Effector memory CD8-positive, alpha-beta T cell (primary cell): ENCODE results near the gene NXT1.

ENCODE experiments used
- ATAC-seq: fragments of 150-1000 bp; cut with Tn5 transposase; replicated peaks from 2 replicates; pipeline ENCODE4 v1.10.0; 2021; ENCODE audit warnings: mild to moderate bottlenecking, moderate library complexity
- DNase-seq, 3 experiments: peaks; one replicate each; pipeline ENCODE4 v3.0.0; 2021
- H3K27ac Mint-ChIP-seq, 2 donors: one replicate each; pipeline ENCODE4 v1.8.0; 2022; ENCODE audit warnings: mild to moderate bottlenecking in 2 of 2, mixed read lengths in 2 of 2, moderate library complexity in 2 of 2
- H3K27me3 Mint-ChIP-seq, 2 donors: one replicate each; pipeline ENCODE4 v1.8.0; 2022; ENCODE audit warnings: mixed read lengths in 2 of 2
- H3K36me3 Mint-ChIP-seq: one replicate; pipeline ENCODE4 v1.8.0; 2022; ENCODE audit warnings: mild to moderate bottlenecking, moderate library complexity, mixed read lengths; ENCODE audit not compliant: insufficient read depth
- H3K4me1 Mint-ChIP-seq, 2 donors: one replicate each; pipeline ENCODE4 v1.8.0; 2022; ENCODE audit warnings: low read depth in 2 of 2, mixed read lengths in 2 of 2
- H3K4me3 Mint-ChIP-seq, 2 donors: one replicate each; pipeline ENCODE4 v1.8.0; 2022; ENCODE audit warnings: mild to moderate bottlenecking in 2 of 2, mixed read lengths in 2 of 2, moderate library complexity in 2 of 2
- H3K9me3 Mint-ChIP-seq, 2 donors: one replicate each; pipeline ENCODE4 v1.8.0; 2022; ENCODE audit warnings: mixed read lengths in 2 of 2

NXT1 gene

GRCh38 chr20:23314699-23315098 lies 35.9 kb upstream of the NXT1 start:
- Mint-ChIP-seq H3K9me3 (no peaks in the 10 kb centered on the region), H3K27me3 (peaks cover 50 to 85% of the 10 kb centered on the region in 2 donors), H3K27ac (no peak overlapping the region), H3K36me3 (peaks cover 2% of the 10 kb centered on the region), H3K4me3 (no peak overlapping the region), H3K4me1 (no peaks in the 10 kb centered on the region)
- DNase-seq = no peak
- ATAC-seq = no peak

GRCh38 chr20:23315099-23315498 lies 35.5 kb upstream of the NXT1 start:
- no peak overlapping the region for H3K27ac Mint-ChIP-seq
- no peak overlapping the region for H3K4me3 Mint-ChIP-seq
- H3K4me1 Mint-ChIP-seq = no peaks in the 10 kb centered on the region
- H3K27me3 Mint-ChIP-seq = peaks cover 50 to 83% of the 10 kb centered on the region in 2 donors
- H3K36me3 Mint-ChIP-seq = peaks cover 2% of the 10 kb centered on the region
- no peak for DNase-seq
- no peaks in the 10 kb centered on the region for H3K9me3 Mint-ChIP-seq
- no peak for ATAC-seq

GRCh38 chr20:23316626-23317025 lies 34.0 kb upstream of the NXT1 start:
- Mint-ChIP-seq H3K27ac (no peak overlapping the region), H3K4me3 (no peak overlapping the region), H3K4me1 (no peaks in the 10 kb centered on the region), H3K27me3 (peaks cover 47 to 86% of the 10 kb centered on the region in 2 donors), H3K36me3 (peaks cover 2% of the 10 kb centered on the region), H3K9me3 (no peaks in the 10 kb centered on the region)
- DNase-seq = no peak
- ATAC-seq = no peak

GRCh38 chr20:23317081-23317480 lies 33.5 kb upstream of the NXT1 start:
- H3K36me3 Mint-ChIP-seq = peaks cover 2% of the 10 kb centered on the region
- H3K9me3 Mint-ChIP-seq = no peaks in the 10 kb centered on the region
- ATAC-seq (no peak), DNase-seq (no peak)
- H3K27me3 Mint-ChIP-seq = peaks cover 50 to 86% of the 10 kb centered on the region in 2 donors
- H3K4me1 Mint-ChIP-seq = no peaks in the 10 kb centered on the region
- no peak overlapping the region for H3K4me3 Mint-ChIP-seq
- H3K27ac Mint-ChIP-seq = no peak overlapping the region

GRCh38 chr20:23318347-23318746 lies 32.2 kb upstream of the NXT1 start:
- Mint-ChIP-seq H3K27ac (no peak overlapping the region), H3K27me3 (peaks cover 46 to 81% of the 10 kb centered on the region in 2 donors), H3K4me3 (no peak overlapping the region), H3K4me1 (no peaks in the 10 kb centered on the region), H3K9me3 (no peaks in the 10 kb centered on the region), H3K36me3 (peaks cover 2% of the 10 kb centered on the region)
- no peak for DNase-seq
- no peak for ATAC-seq

GRCh38 chr20:23320317-23320716 lies 30.3 kb upstream of the NXT1 start:
- H3K27me3 Mint-ChIP-seq = peaks cover 50 to 75% of the 10 kb centered on the region in 2 donors
- DNase-seq (no peak), ATAC-seq (no peak)
- no peak overlapping the region for H3K27ac Mint-ChIP-seq
- no peak overlapping the region for H3K4me3 Mint-ChIP-seq
- H3K4me1 Mint-ChIP-seq = no peaks in the 10 kb centered on the region
- peaks cover 2% of the 10 kb centered on the region for H3K36me3 Mint-ChIP-seq
- H3K9me3 Mint-ChIP-seq = no peaks in the 10 kb centered on the region

GRCh38 chr20:23325107-23325506 lies 25.5 kb upstream of the NXT1 start:
- DNase-seq (no peak), ATAC-seq (no peak)
- no peaks in the 10 kb centered on the region for H3K36me3 Mint-ChIP-seq
- no peak overlapping the region for H3K27ac Mint-ChIP-seq
- no peaks in the 10 kb centered on the region for H3K4me1 Mint-ChIP-seq
- H3K9me3 Mint-ChIP-seq = no peaks in the 10 kb centered on the region
- no peak overlapping the region for H3K4me3 Mint-ChIP-seq
- H3K27me3 Mint-ChIP-seq = peaks cover 23 to 38% of the 10 kb centered on the region in 2 donors

- DNase-seq (no peak), ATAC-seq (no peak)
- Mint-ChIP-seq H3K27me3 (peaks cover 12 to 31% of the 10 kb centered on the region in 2 donors), H3K27ac (no peak overlapping the region), H3K4me1 (no peaks in the 10 kb centered on the region), H3K36me3 (no peaks in the 10 kb centered on the region), H3K9me3 (no peaks in the 10 kb centered on the region), H3K4me3 (no peak overlapping the region)
Measured at GRCh38 chr20:23326774-23327173, 23.8 kb upstream of the NXT1 start.

GRCh38 chr20:23327617-23328333 lies 22.8 kb upstream of the NXT1 start:
- no peaks in the 10 kb centered on the region for H3K4me1 Mint-ChIP-seq
- peaks cover 7 to 24% of the 10 kb centered on the region in 2 donors for H3K27me3 Mint-ChIP-seq
- no peaks in the 10 kb centered on the region for H3K36me3 Mint-ChIP-seq
- H3K9me3 Mint-ChIP-seq = no peaks in the 10 kb centered on the region
- peak overlapping the region in 1 of 2 donors; percentile 11 for H3K27ac Mint-ChIP-seq
- no peak for DNase-seq
- no peak overlapping the region for H3K4me3 Mint-ChIP-seq
- ATAC-seq = no peak

GRCh38 chr20:23331450-23332350 lies 18.9 kb upstream of the NXT1 start:
- Mint-ChIP-seq H3K27ac (no peak overlapping the region), H3K9me3 (no peaks in the 10 kb centered on the region), H3K4me3 (no peak overlapping the region), H3K36me3 (no peaks in the 10 kb centered on the region), H3K4me1 (peaks cover 4 to 6% of the 10 kb centered on the region in 2 donors), H3K27me3 (peaks cover 0 to 9% of the 10 kb centered on the region in 2 donors)
- ATAC-seq (no peak), DNase-seq (no peak)

- DNase-seq (no peak), ATAC-seq (no peak)
- no peaks in the 10 kb centered on the region for H3K9me3 Mint-ChIP-seq
- H3K36me3 Mint-ChIP-seq = no peaks in the 10 kb centered on the region
- H3K4me1 Mint-ChIP-seq = peaks cover 4 to 6% of the 10 kb centered on the region in 2 donors
- no peak overlapping the region for H3K4me3 Mint-ChIP-seq
- no peak overlapping the region for H3K27ac Mint-ChIP-seq
- peaks cover 0 to 9% of the 10 kb centered on the region in 2 donors for H3K27me3 Mint-ChIP-seq
Measured at GRCh38 chr20:23332467-23332866, 18.1 kb upstream of the NXT1 start.

- Mint-ChIP-seq H3K4me1 (peaks cover 4 to 6% of the 10 kb centered on the region in 2 donors), H3K27me3 (peaks cover 0 to 9% of the 10 kb centered on the region in 2 donors), H3K27ac (peak overlapping the region; percentile 28 to 57), H3K36me3 (no peaks in the 10 kb centered on the region), H3K4me3 (no peak overlapping the region), H3K9me3 (no peaks in the 10 kb centered on the region)
- DNase-seq (no peak), ATAC-seq (no peak)
Measured at GRCh38 chr20:23334111-23334510, 16.5 kb upstream of the NXT1 start.

- H3K36me3 Mint-ChIP-seq = no peaks in the 10 kb centered on the region
- H3K4me3 Mint-ChIP-seq = no peak overlapping the region
- DNase-seq (no peak), ATAC-seq (no peak)
- H3K9me3 Mint-ChIP-seq = no peaks in the 10 kb centered on the region
- peaks cover 4 to 6% of the 10 kb centered on the region in 2 donors for H3K4me1 Mint-ChIP-seq
- peaks cover 0 to 9% of the 10 kb centered on the region in 2 donors for H3K27me3 Mint-ChIP-seq
- no peak overlapping the region for H3K27ac Mint-ChIP-seq
Measured at GRCh38 chr20:23335521-23335920, 15.1 kb upstream of the NXT1 start.

- Mint-ChIP-seq H3K27me3 (peaks cover 0 to 2% of the 10 kb centered on the region in 2 donors), H3K36me3 (no peaks in the 10 kb centered on the region), H3K4me1 (peaks cover 4 to 6% of the 10 kb centered on the region in 2 donors), H3K9me3 (no peaks in the 10 kb centered on the region), H3K4me3 (no peak overlapping the region), H3K27ac (no peak overlapping the region)
- DNase-seq (no peak), ATAC-seq (no peak)
Measured at GRCh38 chr20:23336476-23336875, 14.1 kb upstream of the NXT1 start.
